ENCODE data around the gene SLC13A4. TPM values are rescaled to one million over a fixed set of nuclear protein-coding genes. Genes with fewer than 3 reads are reported as not detected.

Gene SLC13A4
- total and polyA plus RNA-seq, 2 of the 4 experiments (the other 2 are of a cell fraction) = 0.10 TPM; not detected in 1

DNA sequence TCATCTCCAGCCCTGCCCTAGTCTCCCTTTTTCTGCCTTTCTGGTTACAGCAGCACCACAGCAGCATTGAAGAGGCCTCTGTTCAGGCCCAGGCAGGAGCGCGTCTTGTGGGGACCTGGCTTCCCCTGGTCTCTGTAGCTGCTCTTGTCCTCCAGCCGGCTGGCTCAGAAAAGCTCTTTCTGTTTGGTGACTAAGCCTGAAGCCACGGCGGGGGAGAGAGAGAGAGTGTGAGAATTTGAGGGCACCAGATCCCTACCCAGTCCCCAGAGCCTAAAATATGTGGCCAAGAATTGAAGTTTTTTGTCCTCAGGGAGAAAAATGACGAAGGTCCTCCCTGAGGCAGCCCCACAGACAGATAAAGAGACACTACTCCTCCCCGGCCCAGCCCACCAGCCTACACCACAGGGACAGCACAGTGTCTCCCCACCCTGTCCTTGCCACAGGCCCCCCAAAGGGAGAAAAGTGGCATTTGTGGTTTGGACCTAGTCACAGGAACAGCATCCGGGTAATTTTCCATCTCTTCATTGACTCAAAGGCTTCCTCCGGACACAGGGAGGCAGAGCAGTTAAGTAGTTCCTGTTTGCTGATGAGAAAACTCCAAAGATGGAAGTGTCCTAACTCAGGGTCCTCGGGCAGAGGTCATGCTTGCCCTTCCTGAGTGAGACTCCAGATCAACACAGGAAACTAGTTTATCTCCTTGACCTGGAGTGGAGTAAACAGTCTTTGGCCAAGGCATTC, 33.9 kb upstream of the SLC13A4 start (continued):
- TF ChIP-seq SMC3 (IDR thresholded peaks at IDR 0.05; ENCODE audit: low read depth, low read length) = no peak

DNA sequence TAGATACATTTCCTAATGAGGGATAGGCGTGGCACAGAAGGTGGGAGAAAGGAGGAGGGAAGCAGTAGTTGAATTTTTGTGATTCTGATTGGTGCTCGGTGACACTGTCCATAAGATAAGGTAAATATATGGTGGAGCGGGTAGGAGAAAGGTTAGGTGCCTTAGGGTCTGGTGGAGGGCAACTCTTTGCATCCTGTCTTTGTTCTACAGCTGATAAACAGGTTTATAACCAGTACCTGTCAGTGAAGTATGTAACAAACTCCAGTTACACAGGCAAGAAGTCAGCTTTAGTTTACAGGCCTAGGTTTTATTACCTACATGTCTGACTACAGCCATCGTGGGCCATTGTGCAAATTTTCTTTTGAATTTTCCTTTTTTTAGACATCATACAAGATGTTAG, 31.5 kb upstream of the SLC13A4 start:
- Histone ChIP-seq H3K23ac (ENCODE audit: low read depth, low read length) (no peak overlapping the region), H4K91ac (ENCODE audit: insufficient read depth, low read depth, low read length) (no peak overlapping the region), H2BK5ac (ENCODE audit: low read depth, low read length, poor library complexity, severe bottlenecking) (no peak overlapping the region), H4K8ac (ENCODE audit: low read depth in 2 of 2, low read length in 2 of 2) (peak overlapping the region in 1 of 2 experiments; percentile 33; a peak in 1 of 4 replicates), H3K79me1 (ENCODE audit: low read depth in 1 of 2, low read length in 2 of 2) (no peaks in the 10 kb centered on the region), H3K4me2 (ENCODE audit: low read depth, low read length) (no peak overlapping the region), H2BK120ac (ENCODE audit: low read depth, low read length) (peak overlapping the region; percentile 95; the same call in 1 of the 2 replicates), H4K20me1 (ENCODE audit: insufficient read depth, low read length) (no peaks in the 10 kb centered on the region), H4K5ac (ENCODE audit: low read depth, low read length) (no peak overlapping the region), H3K9me1 (ENCODE audit: insufficient read depth, low read length) (peaks cover 14% of the 10 kb centered on the region), H2AK9ac (replicated peaks; ENCODE audit: low read depth, low read length, poor library complexity) (no peak overlapping the region), H3K4me1 (ENCODE audit: control insufficient read depth, insufficient read depth, low read length) (peaks cover 17% of the 10 kb centered on the region), H3K27me3 (ENCODE audit: control insufficient read depth, insufficient read depth, low read length) (no peaks in the 10 kb centered on the region), H3K14ac (replicated peaks; ENCODE audit: low read depth, low read length) (no peak overlapping the region; the same call in 1 of the 2 replicates), H2BK20ac (ENCODE audit: low read depth, low read length) (peak overlapping the region; percentile 96; the same call in 1 of the 2 replicates), H3K27ac (ENCODE audit: insufficient read depth, low read length) (no peak overlapping the region), H2BK15ac (ENCODE audit: low read depth, low read length) (peak overlapping the region; percentile 10; the same call in 1 of the 3 replicates), H3K18ac (ENCODE audit: low read depth, low read length) (no peak overlapping the region; the same call in 1 of the 2 replicates), H3K36me3 (ENCODE audit: control insufficient read depth, insufficient read depth, low read length) (no peaks in the 10 kb centered on the region), H2AK5ac (ENCODE audit: low read depth, low read length) (peak overlapping the region; percentile 25; the same call in 1 of the 2 replicates), H3K9ac (ENCODE audit: low read depth, low read length) (no peak overlapping the region), H3K4me3 (ENCODE audit: insufficient read depth, low read depth, low read length) (no peak overlapping the region), H3K4ac (ENCODE audit: low read depth, low read length) (peak overlapping the region; percentile 60; the same call in 1 of the 2 replicates), H2AFZ (replicated peaks; ENCODE audit: low read length, poor library complexity) (no peak overlapping the region), H3K56ac (ENCODE audit: extremely low read depth, insufficient read depth, low read length) (no peak overlapping the region), H3K9me3 (ENCODE audit: control insufficient read depth, insufficient read depth, low read length) (no peaks in the 10 kb centered on the region)
- ChIA-PET POLR2A (ENCODE audit: unreplicated experiment) (no interaction called here), CTCF (interaction anchor here (0.6 kb wide), 2 partner anchors 22 to 38 kb away, joined by 3 to 9 read pairs; no protein-coding TSS in a partner anchor)
- ATAC-seq (ENCODE audit: low read depth) = no peak
- dilution Hi-C loops (cut with HindIII; ENCODE audit: low sequenced_read_pairs, unreplicated experiment) (no loop called here), in situ Hi-C loops (cut with MboI; ENCODE audit: low sequenced_read_pairs) (no loop called here), intact Hi-C loops (cut with micrococcal nuclease) (no loop called here)
- DNase-seq = no peak
- no peak for TF ChIP-seq RAD21 (IDR thresholded peaks at IDR 0.05; ENCODE audit: low read length)
- TF ChIP-seq CEBPB (IDR thresholded peaks at IDR 0.05; ENCODE audit: low read depth, low read length) = no peak
- TF ChIP-seq NFE2L2 (IDR thresholded peaks at IDR 0.05; ENCODE audit: low read depth, low read length) = no peak
- TF ChIP-seq CHD1 (IDR thresholded peaks at IDR 0.05; ENCODE audit: low read depth, low read length) = no peak
- TF ChIP-seq, protein P1, sequence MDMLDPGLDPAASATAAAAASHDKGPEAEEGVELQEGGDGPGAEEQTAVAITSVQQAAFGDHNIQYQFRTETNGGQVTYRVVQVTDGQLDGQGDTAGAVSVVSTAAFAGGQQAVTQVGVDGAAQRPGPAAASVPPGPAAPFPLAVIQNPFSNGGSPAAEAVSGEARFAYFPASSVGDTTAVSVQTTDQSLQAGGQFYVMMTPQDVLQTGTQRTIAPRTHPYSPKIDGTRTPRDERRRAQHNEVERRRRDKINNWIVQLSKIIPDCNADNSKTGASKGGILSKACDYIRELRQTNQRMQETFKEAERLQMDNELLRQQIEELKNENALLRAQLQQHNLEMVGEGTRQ (IDR thresholded peaks at IDR 0.05; ENCODE audit: low read depth, low read length) = no peak
- no CpG with 5 or more reads among the region's 4 CpGs for WGBS, 2 experiments (ENCODE audit: extremely low coverage in 2 of 2, insufficient read length in 1 of 2)
- no TSS peak for BruUV-seq (replicated peaks)

Data from IMR-90 (cell line).